Activated naive CD4-positive, alpha-beta T cell treated with anti-CD3 and anti-CD28 coated beads, Interleukin-2, amount 10 ng/mL, durations not matched to agents 7 days and 5 days (primary cell): ENCODE results near the gene RAP1GAP.
"Not testable (repeated sequence)": the region's sequence is repeated elsewhere in the genome, so short reads cannot be mapped to it uniquely, and the experiment has no call there.

ENCODE experiments used
- CTCF ChIA-PET: fragments of 350-600 bp; sonication (Branson Sonifier 250); formaldehyde crosslinking; loops from one replicate; lab custom pipeline; 2021; ENCODE audit warnings: antibody characterized with exemption; lab: Charles Lee
- DNase-seq: peaks from one replicate; pipeline ENCODE4 v3.0.0-alpha.2; 2020
- H3K27ac Mint-ChIP-seq: one replicate; pipeline ENCODE4 v1.8.0; 2021; ENCODE audit warnings: mild to moderate bottlenecking, moderate library complexity, mixed read lengths
- H3K27me3 Mint-ChIP-seq: one replicate; pipeline ENCODE4 v1.8.0; 2021; ENCODE audit warnings: mild to moderate bottlenecking, mixed read lengths
- H3K36me3 Mint-ChIP-seq: one replicate; pipeline ENCODE4 v1.8.0; 2021; ENCODE audit warnings: mixed read lengths
- H3K4me1 Mint-ChIP-seq: one replicate; pipeline ENCODE4 v1.8.0; 2021; ENCODE audit warnings: mixed read lengths
- H3K4me3 Mint-ChIP-seq: one replicate; pipeline ENCODE4 v1.8.0; 2021; ENCODE audit warnings: mild to moderate bottlenecking, moderate library complexity, mixed read lengths
- H3K9me3 Mint-ChIP-seq: one replicate; pipeline ENCODE4 v1.8.0; 2021; ENCODE audit warnings: mixed read lengths

RAP1GAP gene

GRCh38 chr1:21691739-21692138, 22.6 kb upstream of the RAP1GAP start:
- Mint-ChIP-seq H3K4me3 (no peak overlapping the region), H3K9me3 (no peaks in the 10 kb centered on the region), H3K27ac (no peak overlapping the region), H3K36me3 (peaks cover 63% of the 10 kb centered on the region), H3K27me3 (no peaks in the 10 kb centered on the region), H3K4me1 (no peaks in the 10 kb centered on the region)
- CTCF ChIA-PET, result no interaction called here
- no peak for DNase-seq

- H3K9me3 Mint-ChIP-seq, result no peaks in the 10 kb centered on the region
- CTCF ChIA-PET, result interaction anchor here (0.6 kb wide), 1 partner anchor 505 kb away, joined by 3 read pairs; no protein-coding TSS in a partner anchor
- peaks cover 66% of the 10 kb centered on the region for H3K36me3 Mint-ChIP-seq
- no peak overlapping the region for H3K27ac Mint-ChIP-seq
- DNase-seq, result no peak
- H3K4me3 Mint-ChIP-seq, result no peak overlapping the region
- H3K27me3 Mint-ChIP-seq, result no peaks in the 10 kb centered on the region
- no peaks in the 10 kb centered on the region for H3K4me1 Mint-ChIP-seq
These were observed 20.7 kb upstream of the RAP1GAP start for GRCh38 chr1:21689661-21690372.

GRCh38 chr1:21687081-21687529, 17.9 kb upstream of the RAP1GAP start:
- CTCF ChIA-PET, result no interaction called here
- Mint-ChIP-seq H3K9me3 (no peaks in the 10 kb centered on the region), H3K4me1 (no peaks in the 10 kb centered on the region), H3K4me3 (no peak overlapping the region), H3K27ac (peak overlapping the region; percentile 63), H3K36me3 (peaks cover 57% of the 10 kb centered on the region), H3K27me3 (no peaks in the 10 kb centered on the region)
- no peak for DNase-seq

GRCh38 chr1:21685946-21686678, 17.0 kb upstream of the RAP1GAP start:
- no peaks in the 10 kb centered on the region for H3K4me1 Mint-ChIP-seq
- no peaks in the 10 kb centered on the region for H3K9me3 Mint-ChIP-seq
- CTCF ChIA-PET, result interaction anchor here (0.7 kb wide), 1 partner anchor 52 kb away, joined by 3 read pairs; no protein-coding TSS in a partner anchor

GRCh38 chr1:21681426-21681825, 12.3 kb upstream of the RAP1GAP start:
- Mint-ChIP-seq H3K4me1 (no peaks in the 10 kb centered on the region), H3K27me3 (no peaks in the 10 kb centered on the region), H3K27ac (no peak overlapping the region), H3K9me3 (no peaks in the 10 kb centered on the region), H3K4me3 (no peak overlapping the region), H3K36me3 (peaks cover 34% of the 10 kb centered on the region)
- no peak for DNase-seq
- CTCF ChIA-PET, result no interaction called here

More at GRCh38 chr1:21685946-21686678, 17.0 kb upstream of the RAP1GAP start:
- DNase-seq, result no peak
- no peak overlapping the region for H3K4me3 Mint-ChIP-seq
- peaks cover 53% of the 10 kb centered on the region for H3K36me3 Mint-ChIP-seq
- no peak overlapping the region for H3K27ac Mint-ChIP-seq
- H3K27me3 Mint-ChIP-seq, result no peaks in the 10 kb centered on the region

GRCh38 chr1:21680918-21681317, 11.8 kb upstream of the RAP1GAP start:
- H3K9me3 Mint-ChIP-seq, result no peaks in the 10 kb centered on the region
- CTCF ChIA-PET, result no interaction called here
- no peaks in the 10 kb centered on the region for H3K27me3 Mint-ChIP-seq
- H3K4me1 Mint-ChIP-seq, result no peaks in the 10 kb centered on the region
- no peak for DNase-seq
- H3K27ac Mint-ChIP-seq, result no peak overlapping the region
- peaks cover 29% of the 10 kb centered on the region for H3K36me3 Mint-ChIP-seq
- H3K4me3 Mint-ChIP-seq, result no peak overlapping the region

GRCh38 chr1:21680381-21680780, 11.2 kb upstream of the RAP1GAP start:
- H3K4me3 Mint-ChIP-seq, result no peak overlapping the region
- CTCF ChIA-PET, result no interaction called here
- H3K9me3 Mint-ChIP-seq, result no peaks in the 10 kb centered on the region
- H3K27me3 Mint-ChIP-seq, result no peaks in the 10 kb centered on the region
- no peaks in the 10 kb centered on the region for H3K4me1 Mint-ChIP-seq
- no peak overlapping the region for H3K27ac Mint-ChIP-seq
- no peak for DNase-seq
- H3K36me3 Mint-ChIP-seq, result peaks cover 26% of the 10 kb centered on the region

GRCh38 chr1:21677168-21677567, 8.0 kb upstream of the RAP1GAP start:
- Mint-ChIP-seq H3K4me1 (no peaks in the 10 kb centered on the region), H3K27me3 (peaks cover 6% of the 10 kb centered on the region), H3K27ac (no peak overlapping the region), H3K36me3 (peaks cover 14% of the 10 kb centered on the region), H3K9me3 (no peaks in the 10 kb centered on the region), H3K4me3 (no peak overlapping the region)
- no peak for DNase-seq
- CTCF ChIA-PET, result interaction anchor here (0.8 kb wide), 1 partner anchor 407 kb away, joined by 3 read pairs; no protein-coding TSS in a partner anchor

GRCh38 chr1:21674957-21675356, 5.8 kb upstream of the RAP1GAP start:
- CTCF ChIA-PET, result no interaction called here
- H3K4me1 Mint-ChIP-seq, result peaks cover 3% of the 10 kb centered on the region
- H3K4me3 Mint-ChIP-seq, result no peak overlapping the region

GRCh38 chr1:21673853-21674252, 4.7 kb upstream of the RAP1GAP start:
- H3K27me3 Mint-ChIP-seq, result peaks cover 39% of the 10 kb centered on the region
- H3K36me3 Mint-ChIP-seq, DNase-seq, H3K9me3 Mint-ChIP-seq, H3K27ac Mint-ChIP-seq, H3K4me1 Mint-ChIP-seq, H3K4me3 Mint-ChIP-seq, CTCF ChIA-PET: not testable (repeated sequence)

More at GRCh38 chr1:21674957-21675356, 5.8 kb upstream of the RAP1GAP start:
- H3K9me3 Mint-ChIP-seq, result no peaks in the 10 kb centered on the region
- no peak for DNase-seq
- peaks cover 12% of the 10 kb centered on the region for H3K36me3 Mint-ChIP-seq
- H3K27ac Mint-ChIP-seq, result no peak overlapping the region
- H3K27me3 Mint-ChIP-seq, result peaks cover 28% of the 10 kb centered on the region

GRCh38 chr1:21673277-21673780, 4.2 kb upstream of the RAP1GAP start:
- CTCF ChIA-PET, result no interaction called here
- Mint-ChIP-seq H3K27me3 (peaks cover 44% of the 10 kb centered on the region), H3K4me3 (no peak overlapping the region), H3K9me3 (no peaks in the 10 kb centered on the region), H3K36me3 (peaks cover 2% of the 10 kb centered on the region), H3K4me1 (peaks cover 7% of the 10 kb centered on the region), H3K27ac (no peak overlapping the region)
- DNase-seq, result no peak

GRCh38 chr1:21672478-21673276, 3.5 kb upstream of the RAP1GAP start:
- no peak for DNase-seq
- CTCF ChIA-PET, result no interaction called here
- Mint-ChIP-seq H3K4me1 (peaks cover 7% of the 10 kb centered on the region), H3K4me3 (no peak overlapping the region), H3K9me3 (no peaks in the 10 kb centered on the region), H3K27ac (no peak overlapping the region), H3K27me3 (peaks cover 51% of the 10 kb centered on the region), H3K36me3 (no peaks in the 10 kb centered on the region)

- Mint-ChIP-seq H3K27me3 (peaks cover 58% of the 10 kb centered on the region), H3K9me3 (no peaks in the 10 kb centered on the region), H3K4me1 (peaks cover 7% of the 10 kb centered on the region), H3K4me3 (no peak overlapping the region), H3K27ac (no peak overlapping the region), H3K36me3 (no peaks in the 10 kb centered on the region)
- CTCF ChIA-PET, result no interaction called here
- DNase-seq, result no peak
These were observed 2.8 kb upstream of the RAP1GAP start for GRCh38 chr1:21671915-21672314.
